Astrocyte (in vitro differentiated cells and primary cell): ENCODE results near the gene PCDHGC4.

Source experiments
- EZH2 ChIP-seq: IDR thresholded peaks from 2 replicates; pipeline ENCODE4 v1.6.1; 2012; ENCODE audit warnings: mild to moderate bottlenecking, low read length, inconsistent platforms; ENCODE audit not compliant: insufficient read depth
- TF ChIP-seq, protein P1 (sequence below): IDR thresholded peaks from 2 replicates; pipeline ENCODE4 v1.5.1; 2011; ENCODE audit warnings: low read depth, mild to moderate bottlenecking, inconsistent platforms, low read length, moderate library complexity; ENCODE audit not compliant: insufficient read depth

DNA sequence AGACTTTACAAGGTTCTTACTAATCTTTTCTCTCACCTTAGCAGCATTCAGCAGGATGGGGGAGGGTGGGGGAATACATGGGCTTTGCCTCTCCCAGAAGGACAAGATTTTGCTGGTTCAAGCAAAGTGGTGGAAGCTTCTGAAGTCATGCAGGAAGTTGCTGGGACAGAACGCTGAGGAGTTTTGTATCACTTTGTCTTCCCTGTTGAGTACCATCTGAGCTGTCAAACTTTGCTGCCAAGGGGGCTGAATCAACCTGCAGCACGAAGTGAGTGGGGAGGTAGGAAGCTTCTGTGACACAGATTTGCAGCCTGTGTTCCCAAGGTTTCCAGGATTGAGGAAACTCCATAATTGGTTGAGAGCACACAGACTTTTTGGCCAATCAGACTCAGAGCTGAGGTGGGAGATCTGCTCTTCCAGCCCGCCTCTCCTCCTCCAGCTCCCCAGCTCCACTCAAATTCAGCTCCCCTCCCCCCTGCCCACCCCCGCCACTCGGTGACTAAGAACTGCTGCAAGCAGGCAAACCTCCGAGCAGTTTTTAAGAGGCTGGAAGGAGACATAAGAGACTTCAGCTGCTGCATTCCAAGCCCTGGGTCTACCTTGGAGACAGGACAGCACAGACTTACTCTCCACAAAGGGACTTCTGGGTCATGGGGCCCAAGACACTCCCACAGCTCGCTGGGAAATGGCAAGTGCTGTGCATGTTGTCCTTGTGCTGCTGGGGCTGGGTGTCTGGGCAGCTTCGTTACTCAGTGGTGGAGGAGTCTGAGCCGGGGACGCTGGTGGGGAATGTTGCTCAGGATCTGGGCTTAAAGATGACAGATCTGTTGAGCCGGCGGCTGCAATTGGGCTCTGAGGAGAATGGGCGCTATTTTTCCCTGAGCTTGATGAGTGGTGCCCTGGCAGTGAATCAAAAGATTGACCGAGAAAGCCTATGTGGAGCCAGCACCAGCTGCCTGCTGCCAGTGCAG lies 4.0 kb downstream of the PCDHGC4 start, which contains the start of gene PCDHGC5:
- no peak for TF ChIP-seq EZH2
- TF ChIP-seq, protein P1, sequence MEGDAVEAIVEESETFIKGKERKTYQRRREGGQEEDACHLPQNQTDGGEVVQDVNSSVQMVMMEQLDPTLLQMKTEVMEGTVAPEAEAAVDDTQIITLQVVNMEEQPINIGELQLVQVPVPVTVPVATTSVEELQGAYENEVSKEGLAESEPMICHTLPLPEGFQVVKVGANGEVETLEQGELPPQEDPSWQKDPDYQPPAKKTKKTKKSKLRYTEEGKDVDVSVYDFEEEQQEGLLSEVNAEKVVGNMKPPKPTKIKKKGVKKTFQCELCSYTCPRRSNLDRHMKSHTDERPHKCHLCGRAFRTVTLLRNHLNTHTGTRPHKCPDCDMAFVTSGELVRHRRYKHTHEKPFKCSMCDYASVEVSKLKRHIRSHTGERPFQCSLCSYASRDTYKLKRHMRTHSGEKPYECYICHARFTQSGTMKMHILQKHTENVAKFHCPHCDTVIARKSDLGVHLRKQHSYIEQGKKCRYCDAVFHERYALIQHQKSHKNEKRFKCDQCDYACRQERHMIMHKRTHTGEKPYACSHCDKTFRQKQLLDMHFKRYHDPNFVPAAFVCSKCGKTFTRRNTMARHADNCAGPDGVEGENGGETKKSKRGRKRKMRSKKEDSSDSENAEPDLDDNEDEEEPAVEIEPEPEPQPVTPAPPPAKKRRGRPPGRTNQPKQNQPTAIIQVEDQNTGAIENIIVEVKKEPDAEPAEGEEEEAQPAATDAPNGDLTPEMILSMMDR, result no peak
